ENCODE data around the gene FBRSL1.

FBRSL1 gene

GRCh38 chr12:132557291-132558015, 67.5 kb downstream of the FBRSL1 start:
- DNase-seq (ENCODE audit: low read depth, low spot score) = no peak

- DNase-seq (ENCODE audit: low read depth, low spot score) = no peak
Measured at GRCh38 chr12:132558042-132558856, 68.3 kb downstream of the FBRSL1 start.

DNA sequence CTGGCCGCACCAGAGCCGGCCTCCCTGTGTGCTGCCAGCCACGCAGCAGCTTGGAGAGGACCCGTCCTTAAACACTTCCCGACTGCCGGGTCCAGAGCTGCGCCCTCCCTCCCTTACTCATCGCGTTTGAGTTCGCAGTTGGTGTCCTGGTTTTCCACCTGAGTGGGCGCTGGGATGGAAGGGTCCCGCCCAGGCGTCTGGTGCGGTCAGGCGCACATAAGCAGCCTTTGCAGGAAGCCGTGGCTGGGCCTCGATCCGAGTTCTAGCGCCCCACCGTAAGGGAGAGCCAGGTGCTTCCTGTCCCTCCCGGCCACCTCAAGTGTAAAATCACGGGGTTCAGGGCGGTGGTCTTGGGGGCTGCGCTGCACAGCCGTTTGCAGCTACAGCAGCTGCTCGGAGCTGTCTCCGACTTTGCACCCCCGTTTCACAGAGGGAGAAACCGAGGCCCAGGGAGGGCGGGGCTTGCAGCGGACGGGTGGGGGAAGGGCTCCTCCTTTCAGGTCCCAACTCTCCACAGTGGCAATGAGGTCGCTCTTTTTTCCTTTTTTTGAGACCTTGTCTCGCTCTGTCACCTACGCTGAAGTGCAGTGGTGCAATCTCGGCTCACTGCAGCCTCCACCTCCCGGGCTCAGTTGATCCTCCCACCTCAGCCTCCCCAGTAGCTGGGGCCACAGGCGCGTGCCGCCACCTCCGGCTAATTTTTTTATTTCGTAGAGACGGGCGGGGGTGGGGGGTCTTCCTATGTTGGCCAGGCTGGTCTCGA, 69.1 kb downstream of the FBRSL1 start:
- no peak for DNase-seq (ENCODE audit: low read depth, low spot score)

GRCh38 chr12:132559652-132560363, 69.9 kb downstream of the FBRSL1 start:
- DNase-seq (ENCODE audit: low read depth, low spot score) = no peak

DNA sequence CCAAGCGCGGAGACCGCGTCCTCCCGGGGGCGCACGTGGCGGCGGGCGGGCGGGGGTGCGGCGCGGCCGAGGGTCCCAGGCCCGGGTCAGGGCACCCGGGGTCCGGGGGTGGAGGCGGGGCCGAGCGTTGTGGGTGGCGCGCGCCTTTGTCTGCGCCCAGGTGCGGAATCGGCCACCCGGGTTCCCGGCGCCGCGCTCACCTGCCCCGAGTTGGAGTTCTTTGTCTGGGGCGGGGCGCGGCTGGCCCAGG, 70.3 kb downstream of the FBRSL1 start:
- DNase-seq (ENCODE audit: low read depth, low spot score) = no peak

DNA sequence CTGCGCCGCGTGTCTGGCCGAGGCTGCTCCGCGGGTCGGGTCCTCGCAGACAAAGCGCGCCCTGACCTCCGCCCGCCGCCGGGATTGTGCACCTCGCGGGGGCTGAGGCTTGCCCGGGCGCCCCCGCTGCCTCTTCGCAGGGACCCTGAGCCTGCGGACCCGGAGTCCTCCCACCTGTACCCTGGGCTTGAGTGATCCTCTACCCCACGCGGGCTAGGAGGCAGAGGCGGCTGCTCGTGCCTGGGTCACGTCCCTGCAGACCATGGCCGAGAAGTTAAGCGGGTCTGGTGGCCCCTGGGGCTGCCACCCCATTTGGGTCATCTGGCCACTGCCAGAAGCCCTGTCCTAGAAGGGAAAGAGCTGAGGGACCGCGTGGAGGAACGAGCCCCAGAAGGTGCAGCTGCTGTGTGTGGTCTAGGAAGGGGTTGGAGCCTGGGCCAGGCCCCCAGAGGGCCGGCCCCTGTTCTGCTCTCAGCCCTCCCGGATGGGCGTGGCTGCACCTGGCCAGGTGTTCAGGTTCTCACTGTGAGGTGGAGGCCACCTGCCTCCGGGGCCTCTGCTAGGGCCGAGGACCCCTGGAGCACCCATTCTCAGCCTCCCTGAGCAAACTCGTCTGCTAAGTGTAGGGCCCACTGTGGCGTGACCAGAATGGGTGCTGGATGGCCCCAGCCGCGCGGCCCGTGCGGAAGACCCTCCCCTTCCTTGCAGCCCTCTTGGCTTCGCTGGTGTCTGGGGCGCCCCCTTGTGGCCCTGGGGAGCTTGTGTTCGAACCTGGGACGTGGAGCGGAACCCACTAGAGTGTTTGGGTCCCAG, 70.9 kb downstream of the FBRSL1 start:
- DNase-seq (ENCODE audit: low read depth, low spot score) = peak; percentile 52
